HEK293T (cell line): ENCODE measurements around the gene NDEL1.

Experiments used
- CTBP1 ChIP-seq: fragments of 450-650 bp; IDR thresholded peaks from 2 replicates; pipeline ENCODE4 v1.6.1; 2016; ENCODE audit warnings: borderline replicate concordance
- FOXA1 ChIP-seq: fragments of 450-650 bp; IDR thresholded peaks from 2 replicates; pipeline ENCODE4 v1.6.1; 2016; ENCODE audit warnings: mild to moderate bottlenecking
- HDGF ChIP-seq: fragments of 450-650 bp; IDR thresholded peaks from 2 replicates; pipeline ENCODE4 v1.6.1; 2017; ENCODE audit warnings: antibody characterized with exemption, borderline replicate concordance
- L3MBTL2 ChIP-seq: fragments of 450-650 bp; conservative IDR thresholded peaks from 2 replicates; pipeline ENCODE4 v1.6.1; 2016; ENCODE audit warnings: mild to moderate bottlenecking
- NFRKB ChIP-seq: fragments of 450-650 bp; IDR thresholded peaks from 2 replicates; pipeline ENCODE4 v1.6.1; 2016; ENCODE audit warnings: mild to moderate bottlenecking, moderate library complexity
- PKNOX1 ChIP-seq: fragments of 450-650 bp; IDR thresholded peaks from 2 replicates; pipeline ENCODE4 v1.6.1; 2016
- SUZ12 ChIP-seq: fragments of 450-650 bp; IDR thresholded peaks from 2 replicates; pipeline ENCODE4 v1.6.1; 2016; ENCODE audit warnings: mild to moderate bottlenecking
- TARDBP ChIP-seq: fragments of 450-650 bp; IDR thresholded peaks from 2 replicates; pipeline ENCODE4 v1.6.1; 2016
- ZNF384 ChIP-seq: fragments of 450-650 bp; IDR thresholded peaks from 2 replicates; pipeline ENCODE4 v1.6.1; 2016

- TF ChIP-seq HDGF (no peak), CTBP1 (no peak), TARDBP (no peak), NFRKB (no peak), SUZ12 (no peak), PKNOX1 (no peak), L3MBTL2 (no peak), FOXA1 (no peak), ZNF384 (no peak)
These were observed 48.8 kb downstream of the NDEL1 start for GRCh38 chr17:8484465-8484864.
